Measurements from ENCODE around the gene LGMN.

DNA sequence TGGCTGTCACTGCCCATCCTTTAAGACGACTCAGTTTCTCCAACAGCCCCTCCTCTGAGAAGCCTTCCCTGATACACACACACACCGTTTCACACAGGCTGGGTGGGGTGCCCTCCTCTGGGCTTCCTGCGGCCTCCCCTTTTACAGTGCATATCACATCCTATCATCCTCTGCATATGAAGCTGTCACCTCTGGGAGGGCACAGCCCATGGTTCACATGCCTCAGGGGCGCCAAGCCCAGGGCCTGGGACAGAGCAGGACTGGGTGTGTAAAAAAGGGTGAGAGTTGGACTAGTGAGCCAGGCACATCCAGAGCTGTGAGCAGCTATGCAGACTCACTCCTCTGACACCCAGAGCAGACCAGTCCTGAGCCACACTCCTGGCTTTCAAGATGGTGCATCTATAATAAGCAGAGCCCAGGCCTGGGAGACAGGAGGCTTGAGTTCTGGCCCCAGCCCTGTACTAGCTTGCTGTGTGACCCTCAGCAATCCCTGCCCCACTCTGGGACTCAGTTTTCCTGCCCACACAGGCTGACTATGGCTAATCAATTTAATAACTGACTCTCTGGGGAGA lies 62.6 kb downstream of the LGMN start:
- TF ChIP-seq GATA3 (IDR thresholded peaks at IDR 0.05; ENCODE audit: low read depth, low read length) (no peak), GATA2 (IDR thresholded peaks at IDR 0.05; ENCODE audit: low read depth, low read length) (no peak)
